Transverse colon (tissue), 4 donors: ENCODE measurements around the gene HNRNPM. TPM values are rescaled to one million over a fixed set of nuclear protein-coding genes. Genes with fewer than 3 reads are reported as not detected.

Experiments used
- DNase-seq: peaks from one replicate; pipeline ENCODE4 v3.0.0-alpha.2; 2019
- H3K27ac ChIP-seq, 4 donors: fragments of 200-600 bp; sonication (generic); 2 replicates each; pipeline ENCODE4 v1.5.1; 2016 to 2018; ENCODE audit warnings: inconsistent platforms in 4 of 4
- H3K27me3 ChIP-seq: fragments of 200-600 bp; sonication (generic); 2 replicates; pipeline ENCODE4 v1.5.1; 2017; ENCODE audit warnings: inconsistent platforms
- H3K36me3 ChIP-seq, 4 donors: fragments of 200-600 bp; sonication (generic); 2 replicates each; pipeline ENCODE4 v1.5.1; 2017 to 2019; ENCODE audit warnings: inconsistent platforms in 4 of 4
- H3K4me1 ChIP-seq, 4 donors: fragments of 200-600 bp; sonication (generic); 2 replicates each; pipeline ENCODE4 v1.5.1; 2017 to 2020; ENCODE audit warnings: inconsistent platforms in 4 of 4
- H3K4me3 ChIP-seq, 4 donors: fragments of 200-600 bp; sonication (generic); 1 replicate in 1 of 4; 2 replicates in 3 of 4; pipeline versions ENCODE4 v1.5.1 to v1.6.1; 2017 to 2019; ENCODE audit warnings: inconsistent platforms in 4 of 4
- H3K9me3 ChIP-seq, 2 donors: fragments of 200-600 bp; sonication (generic); 2 replicates each; pipeline ENCODE4 v1.5.1; 2017 to 2019; ENCODE audit warnings: inconsistent platforms in 2 of 2
- CTCF ChIP-seq, 5 experiments: fragments of 200-600 bp in 3 of 5; fragments of 450-650 bp in 2 of 5; sonication (generic) in 3 of 5; IDR thresholded peaks; 1 replicate in 2 of 5; 2 replicates in 3 of 5; pipeline ENCODE4 v1.5.1; 2016 to 2017; ENCODE audit warnings: antibody characterized with exemption in 5 of 5, inconsistent platforms in 3 of 5, mild to moderate bottlenecking in 2 of 5, moderate library complexity in 1 of 5
- EP300 ChIP-seq: sonication (generic); formaldehyde crosslinking; IDR thresholded peaks from one replicate; pipeline ENCODE4 v1.6.1; 2017; ENCODE audit warnings: antibody characterized with exemption, low read depth
- POLR2A ChIP-seq: fragments of 450-650 bp; IDR thresholded peaks from one replicate; pipeline ENCODE4 v1.6.1; 2016; ENCODE audit warnings: antibody characterized with exemption, mild to moderate bottlenecking, moderate library complexity
- POLR2AphosphoS5 ChIP-seq, 3 donors: sonication (generic); formaldehyde crosslinking; IDR thresholded peaks; one replicate each; pipeline ENCODE4 v1.6.1; 2016; ENCODE audit warnings: antibody characterized with exemption in 3 of 3
- WGBS, 2 donors: methylation state at CpG; one replicate each; pipeline ENCODE4 v1.1.5; 2018; ENCODE audit warnings: low coverage in 1 of 2; 5-methylcytosine and 5-hydroxymethylcytosine counted together
- in situ Hi-C, 4 donors: fragments of 200-750 bp; cut with MboI; loops; one replicate each; pipeline versions ENCODE4 v1.15.0 to v1.15.1; 2017; ENCODE audit warnings: low sequenced_read_pairs in 3 of 4, low pct_ligation_motif_present in 1 of 4, low pct_unique_long_range_greater_than_20kb in 1 of 4
- intact Hi-C: fragments of 100-400 bp; cut with DNase I; formaldehyde crosslinking; loops from one replicate; pipeline ENCODE4 v1.15.1; 2023; ENCODE audit warnings: low total_unique reads
- total RNA-seq, 4 donors: library from RNA; depleted of rRNA; stranded (reverse); fragments of >200 nt; gene quantifications; one replicate each; pipeline ENCODE4 v1.1.0, GENCODE V29; 2016

Gene HNRNPM
- total RNA-seq, 4 donors from 2014 or later = 72.2 to 164 (median 101) TPM

GRCh38 chr19:8490395-8490760 is 45.6 kb downstream of the HNRNPM start:
- Histone ChIP-seq H3K27me3 (no peaks in the 10 kb centered on the region), H3K27ac (no peak overlapping the region), H3K9me3 (no peaks in the 10 kb centered on the region), H3K36me3 (peaks cover 0 to 33% (median 18%) of the 10 kb centered on the region in 4 donors), H3K4me1 (peaks cover 0 to 4% (median 0%) of the 10 kb centered on the region in 4 donors), H3K4me3 (no peak overlapping the region)
- DNase-seq = no peak
- WGBS, 2 donors = 89% methylated on average over 24 of the region's 24 CpGs; no CpG with 5 or more reads in 1 of the 2 donors
- intact Hi-C loops (no loop called here), in situ Hi-C loops (no loop called here)
- TF ChIP-seq EP300 = no peak
- no peak for TF ChIP-seq POLR2A
- TF ChIP-seq CTCF (IDR thresholded peaks at IDR 0.05) = no peak
- no peak for TF ChIP-seq POLR2AphosphoS5 (IDR thresholded peaks at IDR 0.05)

DNA sequence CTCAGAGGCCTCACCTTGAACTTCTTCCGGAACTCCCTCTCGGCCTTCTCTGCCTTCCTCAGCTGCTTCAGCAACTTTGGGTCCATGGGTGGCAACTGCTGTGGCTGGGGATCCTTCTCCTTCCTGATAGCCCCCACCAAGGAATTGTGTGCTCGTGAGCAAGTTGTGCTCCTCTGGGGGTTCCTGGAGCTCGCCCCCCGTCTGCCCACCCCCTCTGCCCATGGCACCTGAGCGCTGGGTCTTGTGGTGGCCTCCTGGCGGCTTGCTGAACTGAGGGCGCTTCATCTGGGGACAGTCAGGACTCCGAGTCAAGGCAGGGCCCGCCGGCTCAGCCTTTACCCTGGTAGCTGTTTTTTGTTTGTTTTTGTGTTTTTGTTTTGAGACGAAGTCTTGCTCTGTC is 46.1 kb downstream of the HNRNPM start:
- no peak overlapping the region for H3K4me3 ChIP-seq
- no peaks in the 10 kb centered on the region for H3K9me3 ChIP-seq
- intact Hi-C loops (no loop called here), in situ Hi-C loops (no loop called here)
- H3K27ac ChIP-seq = no peak overlapping the region
- no peaks in the 10 kb centered on the region for H3K27me3 ChIP-seq
- TF ChIP-seq POLR2A (no peak), CTCF (IDR thresholded peaks at IDR 0.05) (no peak), EP300 (no peak)
- no peak for DNase-seq
- H3K4me1 ChIP-seq = peaks cover 0 to 4% (median 0%) of the 10 kb centered on the region in 4 donors
- WGBS, 2 donors = 87 to 100% methylated on average over 1 to 12 of the region's 12 CpGs
- H3K36me3 ChIP-seq = peaks cover 0 to 28% (median 14%) of the 10 kb centered on the region in 4 donors

- DNase-seq = no peak
- in situ Hi-C loops = no loop called here
- H3K36me3 ChIP-seq = peaks cover 0 to 22% (median 10%) of the 10 kb centered on the region in 4 donors
- TF ChIP-seq POLR2A (no peak), EP300 (no peak), CTCF (IDR thresholded peaks at IDR 0.05) (peak in 1 of 5 experiments; percentile 10), POLR2AphosphoS5 (IDR thresholded peaks at IDR 0.05) (no peak)
- H3K9me3 ChIP-seq = no peaks in the 10 kb centered on the region
- intact Hi-C loops = no loop called here
- peaks cover 0 to 4% (median 0%) of the 10 kb centered on the region in 4 donors for H3K4me1 ChIP-seq
- 83 to 85% methylated on average over 4 to 6 of the region's 6 CpGs for WGBS, 2 donors
- no peak overlapping the region for H3K4me3 ChIP-seq
- no peak overlapping the region for H3K27ac ChIP-seq
- H3K27me3 ChIP-seq = no peaks in the 10 kb centered on the region
Observed at GRCh38 chr19:8491574-8491973, 46.8 kb downstream of the HNRNPM start.

DNA sequence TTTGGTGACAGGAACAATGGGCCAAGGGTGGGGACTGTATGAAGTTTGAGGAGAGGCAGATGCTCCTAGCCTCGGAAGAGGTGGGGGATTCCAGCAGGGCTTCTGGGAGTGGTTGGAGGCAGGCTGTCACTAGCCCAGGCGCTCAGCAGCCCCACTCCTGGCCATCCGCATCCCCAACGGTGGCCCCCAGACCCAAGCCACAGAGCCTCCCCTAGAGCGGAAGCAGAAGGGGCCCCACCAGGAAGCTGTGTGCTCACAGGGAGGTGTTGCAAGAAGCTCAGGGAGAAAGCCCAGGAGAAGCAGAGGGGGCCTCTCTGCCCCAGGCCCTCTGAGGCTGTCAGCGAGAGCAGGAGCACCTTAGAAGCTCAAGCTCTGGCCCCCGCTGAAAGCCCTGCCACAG is 49.4 kb downstream of the HNRNPM start:
- Histone ChIP-seq H3K27me3 (no peaks in the 10 kb centered on the region), H3K36me3 (no peaks in the 10 kb centered on the region), H3K4me1 (no peaks in the 10 kb centered on the region), H3K4me3 (no peak overlapping the region), H3K27ac (no peak overlapping the region), H3K9me3 (no peaks in the 10 kb centered on the region)
- intact Hi-C loops (no loop called here), in situ Hi-C loops (no loop called here)
- TF ChIP-seq POLR2A (no peak), EP300 (no peak), CTCF (IDR thresholded peaks at IDR 0.05) (no peak), POLR2AphosphoS5 (IDR thresholded peaks at IDR 0.05) (no peak)
- WGBS, 2 donors = 80 to 85% methylated on average over 2 to 7 of the region's 7 CpGs
- DNase-seq = no peak
